IMR-90 (cell line): Measurements from ENCODE around the gene ANKRD34B.

Experiments used
- BHLHE40 ChIP-seq: fragments of 150-350 bp; IDR thresholded peaks from 2 replicates; pipeline ENCODE4 v1.6.1; 2016; ENCODE audit warnings: mild to moderate bottlenecking, low read depth, low read length
- CHD1 ChIP-seq: IDR thresholded peaks from 2 replicates; pipeline ENCODE4 v1.6.1; 2012; ENCODE audit warnings: low read depth, low read length, improper control_type of control experiment
- FOS ChIP-seq: fragments of 150-350 bp; IDR thresholded peaks from 2 replicates; pipeline ENCODE4 v1.6.1; 2016; ENCODE audit warnings: low read depth, low read length
- MAFK ChIP-seq: IDR thresholded peaks from 2 replicates; pipeline ENCODE4 v1.6.1; 2012; ENCODE audit warnings: low read depth, low read length, improper control_type of control experiment
- MXI1 ChIP-seq: IDR thresholded peaks from 2 replicates; pipeline ENCODE4 v1.6.1; 2012; ENCODE audit warnings: low read depth, mild to moderate bottlenecking, low read length, moderate library complexity, borderline replicate concordance
- NFE2L2 ChIP-seq: fragments of 150-350 bp; IDR thresholded peaks from 2 replicates; pipeline ENCODE4 v1.6.1; 2016; ENCODE audit warnings: low read depth, mild to moderate bottlenecking, low read length
- POLR2A ChIP-seq: IDR thresholded peaks from 2 replicates; pipeline ENCODE4 v1.6.1; 2012; ENCODE audit warnings: mild to moderate bottlenecking, low read depth, low read length
- RAD21 ChIP-seq: IDR thresholded peaks from 2 replicates; pipeline ENCODE4 v1.6.1; 2012; ENCODE audit warnings: low read length, improper control_type of control experiment
- RCOR1 ChIP-seq: IDR thresholded peaks from 2 replicates; pipeline ENCODE4 v1.6.1; 2012; ENCODE audit warnings: mild to moderate bottlenecking, low read length, improper control_type of control experiment; ENCODE audit not compliant: insufficient replicate concordance
- RFX5 ChIP-seq: IDR thresholded peaks from 2 replicates; pipeline ENCODE4 v1.8.0; 2012; ENCODE audit warnings: low read depth, mild to moderate bottlenecking, low read length, moderate library complexity
- TF ChIP-seq, protein P1 (sequence below): conservative IDR thresholded peaks from 2 replicates; pipeline ENCODE4 v1.5.1; 2012; ENCODE audit warnings: mild to moderate bottlenecking, low read depth, low read length, improper control_type of control experiment
- TF ChIP-seq, protein P2 (sequence below): fragments of 150-350 bp; IDR thresholded peaks from 2 replicates; pipeline ENCODE4 v1.6.1; 2017; ENCODE audit warnings: mild to moderate bottlenecking, antibody characterized with exemption, low read length, low read depth

- TF ChIP-seq, protein P1, sequence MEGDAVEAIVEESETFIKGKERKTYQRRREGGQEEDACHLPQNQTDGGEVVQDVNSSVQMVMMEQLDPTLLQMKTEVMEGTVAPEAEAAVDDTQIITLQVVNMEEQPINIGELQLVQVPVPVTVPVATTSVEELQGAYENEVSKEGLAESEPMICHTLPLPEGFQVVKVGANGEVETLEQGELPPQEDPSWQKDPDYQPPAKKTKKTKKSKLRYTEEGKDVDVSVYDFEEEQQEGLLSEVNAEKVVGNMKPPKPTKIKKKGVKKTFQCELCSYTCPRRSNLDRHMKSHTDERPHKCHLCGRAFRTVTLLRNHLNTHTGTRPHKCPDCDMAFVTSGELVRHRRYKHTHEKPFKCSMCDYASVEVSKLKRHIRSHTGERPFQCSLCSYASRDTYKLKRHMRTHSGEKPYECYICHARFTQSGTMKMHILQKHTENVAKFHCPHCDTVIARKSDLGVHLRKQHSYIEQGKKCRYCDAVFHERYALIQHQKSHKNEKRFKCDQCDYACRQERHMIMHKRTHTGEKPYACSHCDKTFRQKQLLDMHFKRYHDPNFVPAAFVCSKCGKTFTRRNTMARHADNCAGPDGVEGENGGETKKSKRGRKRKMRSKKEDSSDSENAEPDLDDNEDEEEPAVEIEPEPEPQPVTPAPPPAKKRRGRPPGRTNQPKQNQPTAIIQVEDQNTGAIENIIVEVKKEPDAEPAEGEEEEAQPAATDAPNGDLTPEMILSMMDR = no peak
- no peak for TF ChIP-seq RAD21
- no peak for TF ChIP-seq POLR2A
- no peak for TF ChIP-seq MAFK
- no peak for TF ChIP-seq FOS
- TF ChIP-seq, protein P2, sequence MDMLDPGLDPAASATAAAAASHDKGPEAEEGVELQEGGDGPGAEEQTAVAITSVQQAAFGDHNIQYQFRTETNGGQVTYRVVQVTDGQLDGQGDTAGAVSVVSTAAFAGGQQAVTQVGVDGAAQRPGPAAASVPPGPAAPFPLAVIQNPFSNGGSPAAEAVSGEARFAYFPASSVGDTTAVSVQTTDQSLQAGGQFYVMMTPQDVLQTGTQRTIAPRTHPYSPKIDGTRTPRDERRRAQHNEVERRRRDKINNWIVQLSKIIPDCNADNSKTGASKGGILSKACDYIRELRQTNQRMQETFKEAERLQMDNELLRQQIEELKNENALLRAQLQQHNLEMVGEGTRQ = no peak
- TF ChIP-seq MXI1 = no peak
- TF ChIP-seq BHLHE40 = no peak
- no peak for TF ChIP-seq RCOR1
- TF ChIP-seq NFE2L2 = no peak
- TF ChIP-seq CHD1 = no peak
- TF ChIP-seq RFX5 = no peak
Measured at GRCh38 chr5:80597500-80597899, 27.4 kb upstream of the ANKRD34B start.
